ENCODE data around the gene NIPAL4. TPM values are rescaled to one million over a fixed set of nuclear protein-coding genes. Genes with fewer than 3 reads are reported as not detected.

The NIPAL4 gene
- total RNA-seq, 1 experiment from 2014 or later: 2.7 TPM

DNA sequence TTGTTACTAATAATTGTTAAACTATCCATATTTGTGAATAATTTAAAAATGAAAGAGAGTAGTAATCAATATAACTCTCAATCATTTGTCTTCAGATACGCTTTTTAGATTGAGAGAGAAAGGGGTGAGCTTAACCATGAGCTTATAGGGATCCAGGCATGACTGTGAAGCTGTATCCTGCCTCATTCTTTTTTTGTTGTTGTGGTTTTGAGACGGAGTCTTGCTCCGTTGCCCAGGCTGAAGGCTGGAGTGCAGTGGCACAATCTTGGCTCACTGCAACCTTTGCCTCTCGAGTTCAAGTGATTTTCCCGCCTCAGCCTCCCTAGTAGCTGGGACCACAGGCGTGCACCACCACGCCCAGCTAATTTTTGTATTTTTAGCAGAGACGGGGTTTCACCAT is 44.0 kb downstream of the NIPAL4 start:
- CTCF ChIA-PET: no interaction called here
- TF ChIP-seq, protein P1, sequence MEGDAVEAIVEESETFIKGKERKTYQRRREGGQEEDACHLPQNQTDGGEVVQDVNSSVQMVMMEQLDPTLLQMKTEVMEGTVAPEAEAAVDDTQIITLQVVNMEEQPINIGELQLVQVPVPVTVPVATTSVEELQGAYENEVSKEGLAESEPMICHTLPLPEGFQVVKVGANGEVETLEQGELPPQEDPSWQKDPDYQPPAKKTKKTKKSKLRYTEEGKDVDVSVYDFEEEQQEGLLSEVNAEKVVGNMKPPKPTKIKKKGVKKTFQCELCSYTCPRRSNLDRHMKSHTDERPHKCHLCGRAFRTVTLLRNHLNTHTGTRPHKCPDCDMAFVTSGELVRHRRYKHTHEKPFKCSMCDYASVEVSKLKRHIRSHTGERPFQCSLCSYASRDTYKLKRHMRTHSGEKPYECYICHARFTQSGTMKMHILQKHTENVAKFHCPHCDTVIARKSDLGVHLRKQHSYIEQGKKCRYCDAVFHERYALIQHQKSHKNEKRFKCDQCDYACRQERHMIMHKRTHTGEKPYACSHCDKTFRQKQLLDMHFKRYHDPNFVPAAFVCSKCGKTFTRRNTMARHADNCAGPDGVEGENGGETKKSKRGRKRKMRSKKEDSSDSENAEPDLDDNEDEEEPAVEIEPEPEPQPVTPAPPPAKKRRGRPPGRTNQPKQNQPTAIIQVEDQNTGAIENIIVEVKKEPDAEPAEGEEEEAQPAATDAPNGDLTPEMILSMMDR (IDR thresholded peaks at IDR 0.05; ENCODE audit: unreplicated experiment): no peak

DNA sequence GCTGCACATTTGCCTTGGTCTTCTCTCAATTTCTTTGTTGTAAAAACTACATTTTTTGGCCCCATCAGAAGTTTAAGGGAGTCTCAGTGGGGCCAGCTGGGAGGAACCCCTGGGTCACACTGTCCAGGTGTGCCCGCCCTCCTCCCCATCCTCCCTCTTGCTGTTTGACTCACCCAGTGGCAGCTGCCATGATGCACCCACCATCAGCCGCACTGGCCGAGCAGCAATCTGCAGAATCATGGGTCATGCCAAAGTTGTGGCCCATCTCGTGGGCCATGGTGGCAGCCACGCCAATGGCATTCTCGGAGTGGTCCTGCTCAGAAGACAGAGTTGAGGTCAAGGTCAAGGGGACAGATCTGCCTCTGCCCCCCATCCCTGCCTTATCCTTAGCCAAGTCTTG is 45.5 kb downstream of the NIPAL4 start:
- Mint-ChIP-seq H3K4me1 (ENCODE audit: low read depth, unreplicated experiment) (peaks cover 13% of the 10 kb centered on the region), H3K27ac (ENCODE audit: unreplicated experiment) (no peak overlapping the region), H3K36me3 (ENCODE audit: insufficient read depth, unreplicated experiment) (peaks cover 5% of the 10 kb centered on the region), H3K4me3 (ENCODE audit: low read depth, unreplicated experiment) (no peak overlapping the region), H3K9me3 (ENCODE audit: low read depth, unreplicated experiment) (no peaks in the 10 kb centered on the region), H3K27me3 (ENCODE audit: unreplicated experiment) (no peaks in the 10 kb centered on the region)
- intact Hi-C loops (cut with micrococcal nuclease; ENCODE audit: unreplicated experiment): no loop called here
- TF ChIP-seq, protein P1 (IDR thresholded peaks at IDR 0.05; ENCODE audit: unreplicated experiment): no peak
- CTCF ChIA-PET: interaction anchor here (0.7 kb wide), 1 partner anchor 10 kb away, joined by 3 read pairs; no protein-coding TSS in a partner anchor
- no peak for DNase-seq
- BruUV-seq (replicated peaks): no TSS peak

More for the DNA sequence above, 44.0 kb downstream of the NIPAL4 start:
- no peak for DNase-seq
- no peaks in the 10 kb centered on the region for H3K9me3 Mint-ChIP-seq (ENCODE audit: low read depth, unreplicated experiment)
- peaks cover 5% of the 10 kb centered on the region for H3K36me3 Mint-ChIP-seq (ENCODE audit: insufficient read depth, unreplicated experiment)
- no TSS peak for BruUV-seq (replicated peaks)
- intact Hi-C loops (cut with micrococcal nuclease; ENCODE audit: unreplicated experiment): no loop called here
- H3K4me1 Mint-ChIP-seq (ENCODE audit: low read depth, unreplicated experiment): peaks cover 13% of the 10 kb centered on the region
- H3K27ac Mint-ChIP-seq (ENCODE audit: unreplicated experiment): no peak overlapping the region
- no peak overlapping the region for H3K4me3 Mint-ChIP-seq (ENCODE audit: low read depth, unreplicated experiment)
- H3K27me3 Mint-ChIP-seq (ENCODE audit: unreplicated experiment): no peaks in the 10 kb centered on the region

DNA sequence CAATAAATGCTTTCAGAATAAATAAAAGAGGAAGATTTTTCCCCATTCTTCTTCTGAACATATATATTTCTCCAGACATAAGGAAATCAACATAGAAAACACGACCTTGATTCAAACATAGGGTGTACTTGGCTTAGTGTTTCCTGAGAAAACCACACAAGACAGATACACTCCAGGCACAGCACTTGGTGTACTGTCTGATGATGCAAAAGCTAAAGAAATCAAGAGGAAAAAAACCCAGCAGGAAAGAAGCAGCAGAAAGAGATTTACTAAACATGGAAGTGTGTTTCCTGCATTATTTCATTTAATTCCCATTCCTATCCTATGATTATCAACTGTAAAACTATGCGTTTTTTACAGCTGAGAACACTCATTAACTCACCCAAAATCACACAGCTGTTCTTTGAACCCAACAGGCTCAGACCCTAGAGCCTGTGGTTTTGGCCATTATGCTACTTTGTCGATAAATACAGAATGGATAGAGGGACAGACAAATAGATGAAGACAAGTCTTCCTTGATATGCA is 46.1 kb downstream of the NIPAL4 start:
- TF ChIP-seq, protein P1 (IDR thresholded peaks at IDR 0.05; ENCODE audit: unreplicated experiment): no peak
- intact Hi-C loops (cut with micrococcal nuclease; ENCODE audit: unreplicated experiment): no loop called here
- Mint-ChIP-seq H3K27ac (ENCODE audit: unreplicated experiment) (no peak overlapping the region), H3K9me3 (ENCODE audit: low read depth, unreplicated experiment) (no peaks in the 10 kb centered on the region), H3K36me3 (ENCODE audit: insufficient read depth, unreplicated experiment) (no peaks in the 10 kb centered on the region), H3K27me3 (ENCODE audit: unreplicated experiment) (no peaks in the 10 kb centered on the region), H3K4me1 (ENCODE audit: low read depth, unreplicated experiment) (peaks cover 13% of the 10 kb centered on the region), H3K4me3 (ENCODE audit: low read depth, unreplicated experiment) (no peak overlapping the region)
- CTCF ChIA-PET: interaction anchor here (1.4 kb wide), 1 partner anchor 16 kb away, joined by 3 read pairs; no protein-coding TSS in a partner anchor
- DNase-seq: no peak
- no TSS peak for BruUV-seq (replicated peaks)

DNA sequence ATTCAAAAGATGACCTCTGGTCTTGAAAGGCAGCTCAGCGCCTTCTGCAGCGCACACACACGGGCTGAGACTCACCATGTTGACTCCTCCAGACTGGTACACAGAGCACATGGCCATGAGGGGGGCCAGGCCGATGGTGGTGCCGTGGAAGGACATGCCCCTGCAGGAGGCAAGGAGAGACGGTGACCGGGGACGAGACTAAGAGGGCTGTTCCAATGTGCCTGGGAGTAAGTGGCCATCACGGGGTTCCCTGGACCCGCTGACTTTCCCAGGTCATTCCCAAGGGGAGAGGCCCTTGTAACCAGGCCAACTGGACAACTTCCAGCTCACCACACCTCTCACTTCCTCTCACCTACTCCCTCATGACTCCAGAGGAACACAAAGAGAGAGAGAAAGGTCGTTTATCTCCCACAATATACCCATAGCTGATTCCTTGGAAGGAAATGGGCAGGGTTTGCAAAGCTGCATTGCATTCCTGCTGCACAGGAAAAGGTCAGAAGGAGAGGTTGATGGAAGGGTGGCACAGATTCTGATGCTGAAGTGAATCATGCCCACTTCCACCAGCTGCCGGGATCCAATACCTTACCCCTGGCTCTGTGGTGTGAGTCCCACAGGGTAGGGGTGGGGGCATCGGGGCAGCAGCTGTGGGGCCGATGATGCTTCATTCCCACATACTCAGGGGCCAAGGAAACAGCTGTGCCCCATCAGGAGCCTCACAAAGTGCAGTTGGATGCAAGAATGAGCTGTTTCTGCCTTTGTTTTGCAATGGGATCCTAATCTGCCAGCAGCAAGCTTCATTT is 47.2 kb downstream of the NIPAL4 start:
- CTCF ChIA-PET: interaction anchor here (1.4 kb wide), 1 partner anchor 17 kb away, joined by 3 read pairs; no protein-coding TSS in a partner anchor
- Mint-ChIP-seq H3K4me3 (ENCODE audit: low read depth, unreplicated experiment) (no peak overlapping the region), H3K27ac (ENCODE audit: unreplicated experiment) (no peak overlapping the region), H3K4me1 (ENCODE audit: low read depth, unreplicated experiment) (peaks cover 22% of the 10 kb centered on the region), H3K9me3 (ENCODE audit: low read depth, unreplicated experiment) (no peaks in the 10 kb centered on the region), H3K36me3 (ENCODE audit: insufficient read depth, unreplicated experiment) (no peaks in the 10 kb centered on the region), H3K27me3 (ENCODE audit: unreplicated experiment) (no peaks in the 10 kb centered on the region)
- TF ChIP-seq, protein P1 (IDR thresholded peaks at IDR 0.05; ENCODE audit: unreplicated experiment): no peak
- intact Hi-C loops (cut with micrococcal nuclease; ENCODE audit: unreplicated experiment): no loop called here
- no peak for DNase-seq
- BruUV-seq (replicated peaks): no TSS peak

Measured in Calu3 (cell line).